GM19467 (cell line): ENCODE results near the gene NPAS2.

ENCODE experiments used
- ATAC-seq: cut with Tn5 transposase; IDR thresholded peaks from one replicate; pipeline ENCODE4 v1.9.1; 2021; ENCODE audit warnings: mild to moderate bottlenecking, moderate library complexity; ENCODE audit not compliant: unreplicated experiment

Gene NPAS2

DNA sequence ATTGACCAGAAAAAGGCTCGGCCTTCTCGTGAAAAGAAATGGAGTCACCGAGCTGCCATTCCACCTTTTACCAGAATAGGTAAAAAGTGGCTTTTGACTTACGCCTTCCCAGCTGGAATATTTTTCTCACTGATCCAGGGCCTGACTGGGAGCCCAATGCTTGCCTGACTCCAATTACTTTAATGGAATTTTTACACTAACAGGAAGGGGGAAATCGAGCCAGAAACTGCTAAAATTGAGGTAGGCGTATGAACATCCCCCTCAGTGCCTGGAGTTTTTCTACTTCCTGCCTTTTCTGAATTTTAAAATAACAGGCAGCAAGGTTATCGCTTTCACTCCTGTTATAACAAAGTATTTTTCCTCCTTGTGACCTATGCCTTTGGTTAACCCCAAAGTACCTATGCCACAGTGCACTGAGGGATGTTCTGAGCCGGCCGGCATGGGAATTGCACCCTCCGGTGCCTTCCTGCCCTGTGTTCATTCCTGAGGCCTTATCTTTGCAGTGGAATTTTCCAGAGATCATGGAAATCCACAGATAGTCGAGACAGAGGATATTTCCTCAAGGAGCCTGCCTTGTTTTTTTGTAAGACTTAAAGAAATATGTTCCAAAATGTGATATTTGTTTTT, 163.9 kb downstream of the NPAS2 start:
- no peak for ATAC-seq

DNA sequence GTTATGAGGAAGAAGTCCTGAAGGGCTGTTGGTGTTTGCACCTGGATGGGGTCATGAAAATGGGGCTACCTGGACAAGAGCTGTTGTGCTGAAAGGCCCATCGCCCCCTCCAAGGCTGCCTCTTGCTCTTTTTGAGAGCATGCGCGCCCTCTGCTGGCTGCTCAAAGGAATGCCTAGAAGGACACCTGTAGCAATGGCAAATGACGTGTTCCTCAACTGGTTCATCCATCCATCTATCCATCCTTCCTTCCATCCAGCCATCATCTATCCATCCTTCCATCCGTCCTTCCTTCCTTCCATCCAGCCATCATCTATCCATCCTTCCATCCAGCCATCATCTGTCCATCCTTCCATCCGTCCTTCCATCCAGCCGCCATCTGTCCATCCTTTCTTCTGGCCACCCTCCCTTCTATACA, 165.0 kb downstream of the NPAS2 start:
- ATAC-seq, result no peak

DNA sequence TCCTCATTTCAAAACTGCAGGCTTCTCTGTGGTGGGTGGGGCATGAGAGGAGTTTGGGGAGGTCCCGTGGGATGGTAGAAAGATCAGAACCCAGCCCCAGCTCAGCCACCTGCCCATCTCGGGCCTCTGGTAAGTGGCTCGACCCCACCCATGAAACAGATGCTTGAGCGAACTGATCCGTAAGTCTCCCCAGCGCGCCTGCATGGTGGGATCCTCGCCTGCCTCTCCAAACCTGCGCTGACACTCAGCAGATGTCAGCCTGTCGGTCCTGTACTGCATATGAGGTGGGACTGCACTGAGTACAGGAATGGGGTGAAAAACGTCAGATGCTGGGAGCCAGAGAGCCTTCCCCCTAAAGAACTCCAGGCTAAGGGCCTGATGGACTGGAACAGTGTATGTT, 166.2 kb downstream of the NPAS2 start:
- no peak for ATAC-seq

DNA sequence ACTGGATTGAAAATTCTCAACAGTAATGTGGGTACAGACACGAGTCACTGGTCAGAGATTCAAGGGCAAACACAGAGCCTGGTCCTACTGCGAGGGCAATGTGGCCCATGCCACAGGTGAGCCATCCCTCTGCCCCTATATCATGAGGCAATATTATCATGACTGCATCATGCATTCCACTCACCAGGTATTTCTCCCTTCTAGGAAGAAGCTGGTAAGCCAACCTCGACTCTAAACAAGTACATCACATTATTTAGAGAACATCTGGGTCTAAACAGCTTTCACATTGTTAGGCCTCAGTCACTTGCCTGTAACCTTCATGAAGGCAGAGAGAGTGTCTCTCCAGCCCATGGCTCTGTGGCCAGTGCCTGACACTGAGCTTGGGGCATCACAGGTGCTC, 167.6 kb downstream of the NPAS2 start:
- no peak for ATAC-seq

DNA sequence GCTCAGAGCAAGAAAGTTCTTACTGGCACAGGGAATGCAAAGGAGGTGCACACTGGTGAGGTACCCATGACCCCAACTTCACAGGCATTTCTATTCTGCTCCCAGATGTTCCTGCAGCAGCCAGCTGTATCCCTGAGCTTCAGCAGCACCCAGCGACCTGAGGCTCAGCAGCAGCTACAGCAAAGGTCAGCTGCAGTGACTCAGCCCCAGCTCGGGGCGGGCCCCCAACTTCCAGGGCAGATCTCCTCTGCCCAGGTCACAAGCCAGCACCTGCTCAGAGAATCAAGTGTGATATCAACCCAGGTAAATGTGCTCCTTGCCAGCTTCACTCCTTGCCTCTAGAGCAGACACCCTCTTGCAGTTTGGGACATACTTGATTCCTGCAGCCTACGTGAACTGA, 168.0 kb downstream of the NPAS2 start:
- no peak for ATAC-seq

DNA sequence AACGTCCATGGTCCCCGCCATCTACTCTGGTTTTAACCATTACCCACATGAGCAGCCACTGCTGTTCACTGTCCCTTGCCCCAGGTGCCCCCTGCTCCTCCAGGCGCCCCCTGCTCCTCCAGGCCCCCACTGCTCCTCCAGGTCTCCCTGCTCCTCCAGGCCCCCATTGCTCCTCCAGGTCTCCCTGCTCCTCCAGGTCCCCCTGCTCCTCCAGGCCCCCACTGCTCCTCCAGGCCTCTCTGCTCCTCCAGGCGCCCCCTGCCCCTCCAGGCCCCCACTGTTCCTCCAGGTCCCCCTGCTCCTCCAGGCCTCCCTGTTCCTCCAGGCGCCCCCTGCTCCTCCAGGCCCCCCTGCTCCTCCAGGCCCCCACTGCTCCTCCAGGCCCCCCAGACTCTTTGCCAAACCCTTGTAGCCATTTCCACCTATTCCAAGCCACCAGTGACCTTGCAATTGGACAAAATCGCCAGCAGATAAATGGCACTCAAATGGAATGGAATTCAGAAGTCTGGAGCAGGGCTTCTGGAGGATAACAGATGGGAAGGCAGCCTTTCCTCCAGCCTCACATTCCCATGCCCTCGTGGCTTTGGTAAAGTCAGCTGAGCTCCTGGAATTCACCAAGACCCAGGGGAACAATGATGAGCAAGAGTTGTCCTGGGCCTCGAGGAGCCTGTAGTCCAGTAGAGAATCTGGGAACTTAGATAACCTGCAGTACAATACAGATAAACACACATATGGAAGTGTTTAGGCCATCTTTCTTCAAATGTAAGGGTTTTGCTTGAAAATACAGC, 168.9 kb downstream of the NPAS2 start:
- ATAC-seq, result no peak

DNA sequence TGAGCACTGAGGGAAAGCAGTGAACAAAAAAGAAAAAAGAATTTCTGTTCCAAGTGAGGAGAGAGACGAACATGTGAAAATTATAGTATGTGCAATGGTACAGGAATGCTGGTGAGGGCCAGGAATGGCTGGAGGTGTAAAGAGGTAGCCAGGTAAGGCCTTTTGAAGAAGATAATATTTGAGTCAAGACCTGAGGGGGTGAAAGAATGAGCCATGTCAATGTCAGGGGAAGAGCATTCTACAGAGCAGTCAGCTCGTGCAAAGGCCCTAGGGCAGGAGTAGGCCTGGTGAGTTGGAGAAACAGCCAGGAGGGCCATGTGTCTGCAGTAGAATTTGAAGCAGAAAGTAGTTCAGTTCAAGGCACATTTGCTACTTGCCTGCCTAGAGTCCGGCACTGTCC, 169.7 kb downstream of the NPAS2 start:
- no peak for ATAC-seq

DNA sequence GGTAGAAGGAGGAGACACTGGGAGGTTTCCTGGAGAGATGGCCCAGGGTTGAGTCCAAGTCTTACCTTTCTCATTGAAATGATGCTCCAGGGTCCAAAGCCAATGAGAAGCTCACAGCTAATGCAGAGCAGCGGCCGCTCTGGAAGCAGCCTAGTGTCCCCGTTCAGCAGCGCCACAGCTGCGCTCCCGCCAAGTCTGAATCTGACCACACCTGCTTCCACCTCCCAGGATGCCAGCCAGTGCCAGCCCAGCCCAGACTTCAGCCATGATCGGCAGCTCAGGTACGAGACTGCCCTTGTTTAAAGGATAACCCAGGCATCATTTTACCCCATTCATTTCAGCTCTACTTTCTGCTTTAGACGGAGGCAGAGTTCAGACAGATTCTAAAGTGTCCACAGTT, 170.2 kb downstream of the NPAS2 start:
- ATAC-seq, result no peak

DNA sequence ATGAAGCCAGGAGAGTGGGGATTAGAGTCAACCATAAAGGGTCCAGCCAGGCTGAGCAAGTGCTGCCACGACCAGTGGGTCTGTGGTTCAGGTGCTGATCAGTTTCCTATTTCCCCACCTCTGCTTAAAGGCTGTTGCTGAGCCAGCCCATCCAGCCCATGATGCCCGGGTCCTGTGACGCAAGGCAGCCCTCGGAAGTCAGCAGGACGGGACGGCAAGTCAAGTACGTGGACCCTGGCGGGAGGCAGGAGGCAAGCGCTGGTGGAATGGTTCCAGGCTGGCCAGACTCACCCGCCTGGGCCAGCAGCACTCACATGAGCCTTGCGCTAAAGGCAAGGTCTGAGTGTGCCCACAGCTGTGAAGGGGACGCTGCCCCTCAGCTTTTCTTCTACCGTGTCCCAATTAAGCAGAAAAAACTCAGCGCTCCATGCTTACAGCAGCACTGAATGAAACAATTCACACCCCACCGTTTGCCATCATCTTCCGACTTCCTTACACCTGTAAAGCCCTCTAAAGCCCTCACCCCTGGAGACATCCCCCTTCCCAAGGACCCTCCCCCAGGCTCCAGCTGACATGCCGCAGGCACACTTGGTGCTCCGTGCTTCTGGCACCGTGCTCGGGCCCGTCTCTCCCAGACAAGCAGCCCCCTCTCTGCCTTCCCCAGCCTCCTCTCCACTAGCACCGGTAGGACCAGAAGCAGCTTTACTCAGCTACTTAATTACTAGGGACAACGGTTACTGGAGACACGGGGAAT, 170.9 kb downstream of the NPAS2 start:
- no peak for ATAC-seq

DNA sequence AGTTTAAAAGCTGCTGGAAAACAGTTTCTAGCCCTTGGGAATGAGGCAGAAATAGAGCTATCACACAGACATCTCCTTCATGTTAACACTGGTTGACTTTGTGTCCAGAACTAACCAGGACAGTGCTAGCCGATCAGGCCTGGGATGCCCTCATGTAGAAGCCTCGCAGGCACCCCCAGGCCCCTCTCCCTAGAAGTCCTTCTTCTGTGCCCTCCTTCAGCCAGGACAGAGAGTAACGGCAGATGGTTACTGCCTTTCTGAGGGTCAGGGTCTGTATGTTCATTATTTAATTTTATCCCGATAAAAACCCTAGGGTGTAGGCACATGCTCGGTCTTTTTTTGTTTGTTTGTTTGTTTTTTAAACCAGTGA, 171.4 kb downstream of the NPAS2 start:
- ATAC-seq, result no peak

DNA sequence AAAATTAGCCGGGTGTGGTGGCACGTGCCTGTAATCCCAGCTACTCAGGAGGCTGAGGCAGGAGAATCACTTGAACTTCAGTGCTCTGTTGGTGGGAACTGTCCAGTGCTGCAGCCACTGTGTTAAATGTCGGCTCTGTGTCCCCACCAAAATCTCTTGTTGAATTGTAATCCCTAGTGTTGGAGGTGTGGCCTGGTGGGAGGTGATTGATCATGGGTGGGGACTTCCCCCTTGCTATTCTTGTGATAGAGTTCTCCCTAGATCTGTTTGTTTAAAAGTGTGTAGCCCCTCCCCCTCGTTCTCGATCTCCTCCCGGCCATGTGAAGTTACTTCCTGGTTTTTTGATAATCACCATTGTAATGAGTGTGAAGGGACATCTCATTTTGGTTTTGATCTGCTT, 172.3 kb downstream of the NPAS2 start:
- ATAC-seq, result no peak

DNA sequence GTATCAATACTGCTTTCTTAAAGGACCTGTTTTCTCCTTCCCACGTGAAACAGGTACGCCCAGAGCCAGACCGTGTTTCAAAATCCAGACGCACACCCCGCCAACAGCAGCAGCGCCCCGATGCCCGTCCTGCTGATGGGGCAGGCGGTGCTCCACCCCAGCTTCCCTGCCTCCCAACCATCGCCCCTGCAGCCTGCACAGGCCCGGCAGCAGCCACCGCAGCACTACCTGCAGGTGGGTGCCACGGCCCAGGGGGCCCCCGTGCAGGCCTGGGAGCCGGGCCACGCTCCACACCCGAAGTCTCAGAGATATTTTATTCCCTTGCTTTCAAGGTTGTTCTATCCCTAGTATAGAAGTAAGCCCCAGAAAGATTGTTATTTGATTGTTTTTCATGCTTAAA, 173.4 kb downstream of the NPAS2 start:
- ATAC-seq, result no peak

DNA sequence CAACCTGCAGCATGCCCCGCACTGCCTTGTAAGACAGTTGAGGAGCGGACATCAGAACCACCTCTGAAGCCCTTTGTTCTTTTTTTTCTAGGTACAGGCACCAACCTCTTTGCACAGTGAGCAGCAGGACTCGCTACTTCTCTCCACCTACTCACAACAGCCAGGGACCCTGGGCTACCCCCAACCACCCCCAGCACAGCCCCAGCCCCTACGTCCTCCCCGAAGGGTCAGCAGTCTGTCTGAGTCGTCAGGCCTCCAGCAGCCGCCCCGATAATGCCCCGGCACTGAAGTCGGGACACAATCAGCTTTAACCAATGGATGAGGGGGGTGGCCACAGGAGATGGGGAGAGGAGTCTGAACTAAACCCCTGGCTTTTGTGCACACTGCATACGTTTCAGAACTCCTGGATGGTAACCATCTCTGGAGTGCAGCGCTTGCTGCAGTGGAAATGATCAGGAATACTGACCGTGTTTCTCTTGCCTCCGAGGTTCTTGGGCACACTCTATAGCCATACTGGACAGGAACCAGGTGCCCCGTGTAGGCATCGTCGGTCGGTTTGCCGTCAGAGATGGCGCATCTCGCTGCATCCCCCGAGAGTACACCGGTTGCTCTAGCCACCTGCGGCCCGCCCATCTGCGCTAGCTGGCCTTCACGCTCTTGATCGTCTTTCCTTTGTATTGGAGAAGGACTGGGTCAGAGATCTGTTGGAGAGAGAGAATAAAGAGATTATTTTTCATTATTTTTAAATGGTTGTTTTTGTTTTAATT, 175.6 kb downstream of the NPAS2 start:
- ATAC-seq, result no peak

DNA sequence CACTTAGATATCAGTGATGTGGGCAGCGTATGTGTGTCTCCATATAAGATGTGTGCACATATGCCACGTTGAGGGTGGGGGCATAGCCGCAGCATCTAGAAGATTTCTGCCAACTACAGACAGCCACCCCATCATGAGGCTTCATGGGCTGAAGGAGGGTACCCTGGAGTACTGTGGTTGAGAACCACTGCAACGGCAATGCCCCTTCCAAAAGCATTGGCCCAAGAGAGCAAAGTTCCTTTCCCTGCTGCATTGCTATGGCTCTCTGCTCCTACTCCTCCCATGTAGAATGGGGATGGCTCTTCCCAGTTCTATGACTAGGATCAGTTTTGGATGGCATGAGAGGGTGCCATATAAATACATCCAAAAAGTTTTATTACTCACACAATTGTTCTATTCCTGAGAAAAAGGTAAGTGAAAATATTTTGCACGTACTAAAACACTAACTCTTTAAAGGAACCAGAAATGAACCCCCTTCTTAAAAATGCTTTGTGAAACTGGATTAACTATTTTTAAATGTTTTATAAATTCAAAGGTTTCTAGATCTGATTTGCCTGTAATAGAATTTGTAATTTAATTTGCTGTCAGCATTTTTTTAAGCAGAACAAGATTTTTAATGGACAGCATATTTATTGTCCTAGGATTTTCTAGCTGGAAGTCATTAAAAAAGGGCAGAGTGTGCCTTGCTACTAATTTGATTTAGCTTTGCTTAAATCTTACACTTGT, 177.7 kb downstream of the NPAS2 start:
- ATAC-seq, result no peak

DNA sequence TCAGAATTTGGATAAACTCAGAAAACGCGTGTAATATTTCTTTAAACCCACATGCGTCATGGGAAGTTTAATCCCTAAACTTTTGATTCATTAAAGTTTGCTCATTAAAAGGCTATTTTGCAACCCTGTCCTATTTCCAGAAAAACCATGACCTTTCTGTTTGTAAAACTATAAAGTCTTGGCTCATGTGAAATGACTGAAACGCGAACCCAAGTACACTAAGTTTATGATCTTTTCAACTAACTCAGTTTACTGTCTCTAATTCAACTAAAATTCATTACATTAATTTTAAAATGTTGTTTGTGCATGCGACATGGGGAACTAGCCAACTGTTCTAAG, 178.3 kb downstream of the NPAS2 start:
- no peak for ATAC-seq

DNA sequence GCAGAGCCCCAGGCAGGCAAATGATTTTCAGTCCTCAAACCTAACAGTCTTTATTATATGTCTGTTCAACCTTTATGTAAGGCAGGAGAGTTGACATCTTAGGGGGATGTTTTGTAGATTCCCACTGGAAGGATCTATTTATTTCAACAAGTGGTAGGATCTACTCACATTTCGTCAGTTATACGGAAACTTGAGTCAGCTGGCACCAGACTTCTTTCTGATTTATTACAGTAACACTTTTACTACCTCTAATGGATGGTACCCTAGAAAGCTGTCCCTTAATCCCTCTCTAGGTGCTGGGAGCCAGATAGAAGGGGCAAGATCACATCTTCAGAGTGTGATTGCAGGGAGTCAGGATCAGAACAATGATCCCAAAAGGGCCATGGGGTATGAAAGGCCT, 180.1 kb downstream of the NPAS2 start:
- no peak for ATAC-seq

DNA sequence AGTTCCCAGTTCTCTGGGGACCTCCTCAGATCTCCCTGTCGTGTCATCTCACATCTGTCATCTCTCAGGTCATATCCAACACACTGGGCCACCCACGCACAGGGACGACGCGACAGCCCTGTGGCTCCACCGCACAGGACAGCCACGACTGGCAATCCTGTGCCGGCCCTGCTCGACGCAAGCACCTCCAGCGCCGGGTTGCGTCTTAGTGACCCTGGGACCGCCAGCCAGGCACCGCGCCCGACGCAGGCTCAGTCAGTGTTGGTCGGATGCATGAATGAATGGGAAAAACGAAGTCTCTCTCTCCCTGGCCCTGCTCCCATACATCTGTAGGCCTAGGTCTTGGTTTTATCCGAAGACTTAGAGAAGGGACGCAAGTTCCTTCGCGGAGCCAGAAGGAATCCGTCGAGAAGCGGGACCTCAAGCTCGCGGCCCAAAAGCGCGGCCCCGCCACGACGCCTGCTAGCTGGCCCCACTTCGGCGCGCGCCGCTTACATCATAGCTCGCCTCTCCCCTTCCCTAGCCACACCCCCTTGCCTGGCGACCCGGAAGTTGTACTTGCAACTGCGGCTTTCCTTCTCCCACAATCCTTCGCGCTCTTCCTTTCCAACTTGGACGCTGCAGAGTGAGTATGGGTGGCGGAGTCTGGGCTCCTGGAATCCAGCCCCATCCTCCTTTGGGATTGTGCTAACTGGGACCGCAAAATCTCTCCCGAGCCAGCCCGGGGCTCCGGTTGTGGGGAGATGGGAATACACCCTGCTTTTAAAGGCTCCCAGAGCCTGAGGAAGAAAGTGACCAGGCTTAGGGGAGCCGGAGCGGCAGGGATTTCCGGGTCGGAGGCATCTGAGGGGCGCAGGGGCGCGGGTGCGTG, 182.0 kb downstream of the NPAS2 start, which contains the start of gene RPL31:
Gene RPL31 (plus strand): TSS at position 599 of the 871 bp plus-strand sequence. CDS start 413 bp downstream, outside the sequence.
- peak; percentile 93 for ATAC-seq

DNA sequence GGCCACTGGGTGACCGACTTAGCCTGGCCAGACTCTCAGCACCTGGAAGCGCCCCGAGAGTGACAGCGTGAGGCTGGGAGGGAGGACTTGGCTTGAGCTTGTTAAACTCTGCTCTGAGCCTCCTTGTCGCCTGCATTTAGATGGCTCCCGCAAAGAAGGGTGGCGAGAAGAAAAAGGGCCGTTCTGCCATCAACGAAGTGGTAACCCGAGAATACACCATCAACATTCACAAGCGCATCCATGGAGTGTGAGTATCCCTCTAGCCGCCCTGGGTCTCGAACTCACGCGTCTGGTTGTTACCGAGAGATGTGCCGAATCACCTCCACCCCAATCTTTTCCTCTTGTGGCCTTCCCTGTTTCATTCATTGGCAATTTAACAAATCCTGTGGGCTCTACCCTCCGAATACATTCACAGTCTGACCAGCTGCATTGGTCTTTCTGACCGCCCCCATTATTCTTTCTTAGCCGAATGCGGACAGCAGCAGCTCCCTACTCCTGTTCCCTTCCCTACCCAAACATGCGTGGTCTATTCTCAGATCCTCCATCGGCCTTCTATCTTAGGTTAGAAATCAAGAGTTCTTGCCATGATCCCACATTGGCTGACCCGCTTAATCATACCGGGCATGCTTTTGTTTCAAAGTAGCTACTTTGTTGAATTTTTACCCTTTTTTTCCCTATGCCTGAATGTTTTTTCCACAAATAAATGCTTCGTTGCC, 182.8 kb downstream of the NPAS2 start:
- no peak for ATAC-seq

DNA sequence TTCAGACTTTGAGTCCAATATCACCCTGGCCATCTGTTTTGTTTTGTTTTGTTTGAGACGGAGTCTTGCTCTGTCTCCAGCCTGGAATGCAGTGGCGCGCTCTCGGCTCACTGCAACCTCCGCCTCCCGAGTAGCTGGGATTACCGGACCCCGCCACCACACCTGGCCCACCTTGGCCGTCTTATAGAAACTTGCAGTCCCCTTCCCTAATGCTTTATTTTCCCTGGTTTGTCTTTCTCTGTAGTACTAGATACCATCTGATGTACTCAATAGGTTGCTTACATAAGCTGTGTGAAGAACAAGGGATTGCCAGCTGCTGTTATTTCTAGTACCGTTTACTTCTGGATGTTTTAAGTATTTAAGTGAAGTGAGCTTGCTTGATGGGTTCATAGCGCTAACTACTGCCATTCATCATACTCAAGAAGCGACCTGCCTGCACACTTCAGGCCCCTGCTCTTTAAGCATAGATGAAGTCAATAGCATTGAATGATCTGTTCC, 183.4 kb downstream of the NPAS2 start:
- no peak for ATAC-seq
